HG03571 (cell line): Measurements from ENCODE around the gene SULF2.

Experiments used
- ATAC-seq: cut with Tn5 transposase; IDR thresholded peaks from one replicate; pipeline ENCODE4 v1.9.1; 2021; ENCODE audit not compliant: unreplicated experiment

Gene SULF2

GRCh38 chr20:47713163-47713562 lies 72.1 kb downstream of the SULF2 start:
- ATAC-seq = no peak

- no peak for ATAC-seq
These were observed 74.1 kb downstream of the SULF2 start for GRCh38 chr20:47711046-47711752.

- ATAC-seq = no peak
These were observed 74.6 kb downstream of the SULF2 start for GRCh38 chr20:47710665-47711045.

GRCh38 chr20:47708953-47709833 lies 76.1 kb downstream of the SULF2 start:
- no peak for ATAC-seq

GRCh38 chr20:47708140-47708807 lies 77.0 kb downstream of the SULF2 start:
- no peak for ATAC-seq

GRCh38 chr20:47706345-47706744 lies 78.9 kb downstream of the SULF2 start:
- no peak for ATAC-seq

GRCh38 chr20:47705497-47705856 lies 79.8 kb downstream of the SULF2 start:
- no peak for ATAC-seq

GRCh38 chr20:47704746-47705496 lies 80.4 kb downstream of the SULF2 start:
- ATAC-seq = no peak

- no peak for ATAC-seq
These were observed 81.5 kb downstream of the SULF2 start for GRCh38 chr20:47703748-47704147.

- no peak for ATAC-seq
These were observed 83.7 kb downstream of the SULF2 start for GRCh38 chr20:47701612-47702011.

- ATAC-seq = no peak
These were observed 85.0 kb downstream of the SULF2 start for GRCh38 chr20:47700327-47700726.

GRCh38 chr20:47699818-47700217 lies 85.5 kb downstream of the SULF2 start:
- ATAC-seq = no peak

- no peak for ATAC-seq
These were observed 87.1 kb downstream of the SULF2 start for GRCh38 chr20:47698142-47698541.

- ATAC-seq = no peak
These were observed 88.4 kb downstream of the SULF2 start for GRCh38 chr20:47696856-47697255.

- ATAC-seq = no peak
These were observed 91.1 kb downstream of the SULF2 start for GRCh38 chr20:47694021-47694818.

GRCh38 chr20:47691625-47692024 lies 93.7 kb downstream of the SULF2 start:
- ATAC-seq = no peak

- ATAC-seq = no peak
These were observed 95.5 kb downstream of the SULF2 start for GRCh38 chr20:47689731-47690130.

- ATAC-seq = no peak
These were observed 96.6 kb downstream of the SULF2 start for GRCh38 chr20:47688385-47689381.
